Left kidney (tissue), 8 donors: Measurements from ENCODE around the gene DXO. TPM values are rescaled to one million over a fixed set of nuclear protein-coding genes. Genes with fewer than 3 reads are reported as not detected.
"Not testable (repeated sequence)": the region's sequence is repeated elsewhere in the genome, so short reads cannot be mapped to it uniquely, and the experiment has no call there.

ENCODE experiments used
- DNase-seq: peaks from one replicate; pipeline ENCODE4 v3.0.0-alpha.2; 2013
- long read RNA-seq, 8 donors: transcript quantifications; one replicate each; lab custom pipeline, GENCODE V29; 2026
- polyA plus RNA-seq: library from polyadenylated mRNA; unstranded; fragments of 120-200 nt; gene quantifications from one replicate; pipeline ENCODE4 v1.2.1, GENCODE V29; 2013; ENCODE audit not compliant: insufficient read length

DXO gene
- polyA plus RNA-seq, result 29.4 TPM
- long read RNA-seq, donor 1, partial matches to known transcripts, result 0 of 7 reads
- long read RNA-seq, donor 1, other reads (novel, unspliced or antisense), result 0 of 7 reads
- long read RNA-seq, donor 2, partial matches to known transcripts, result 21 of 39 reads
- long read RNA-seq, donor 2, other reads (novel, unspliced or antisense), result 12 of 39 reads
- long read RNA-seq, donor 3, partial matches to known transcripts, result 9 of 21 reads
- long read RNA-seq, donor 3, other reads (novel, unspliced or antisense), result 5 of 21 reads
- long read RNA-seq, donor 4, result 0 reads
- long read RNA-seq, donor 5, partial matches to known transcripts, result 5 of 8 reads
- long read RNA-seq, donor 5, other reads (novel, unspliced or antisense), result 0 of 8 reads
- long read RNA-seq, donor 6, transcript DXO-201 (7 exons, 1,628 nt), result major isoform, 9 of 12 reads
- long read RNA-seq, donor 6, partial matches to known transcripts, result 0 of 12 reads
- long read RNA-seq, donor 6, other reads (novel, unspliced or antisense), result 0 of 12 reads
- long read RNA-seq, donor 7, transcript DXO-201 (7 exons, 1,628 nt), result major isoform, 7 of 18 reads
- long read RNA-seq, donor 7, partial matches to known transcripts, result 5 of 18 reads
- long read RNA-seq, donor 7, other reads (novel, unspliced or antisense), result 0 of 18 reads
- long read RNA-seq, donor 8, partial matches to known transcripts, result 0 of 3 reads
- long read RNA-seq, donor 8, other reads (novel, unspliced or antisense), result 0 of 3 reads

DNA sequence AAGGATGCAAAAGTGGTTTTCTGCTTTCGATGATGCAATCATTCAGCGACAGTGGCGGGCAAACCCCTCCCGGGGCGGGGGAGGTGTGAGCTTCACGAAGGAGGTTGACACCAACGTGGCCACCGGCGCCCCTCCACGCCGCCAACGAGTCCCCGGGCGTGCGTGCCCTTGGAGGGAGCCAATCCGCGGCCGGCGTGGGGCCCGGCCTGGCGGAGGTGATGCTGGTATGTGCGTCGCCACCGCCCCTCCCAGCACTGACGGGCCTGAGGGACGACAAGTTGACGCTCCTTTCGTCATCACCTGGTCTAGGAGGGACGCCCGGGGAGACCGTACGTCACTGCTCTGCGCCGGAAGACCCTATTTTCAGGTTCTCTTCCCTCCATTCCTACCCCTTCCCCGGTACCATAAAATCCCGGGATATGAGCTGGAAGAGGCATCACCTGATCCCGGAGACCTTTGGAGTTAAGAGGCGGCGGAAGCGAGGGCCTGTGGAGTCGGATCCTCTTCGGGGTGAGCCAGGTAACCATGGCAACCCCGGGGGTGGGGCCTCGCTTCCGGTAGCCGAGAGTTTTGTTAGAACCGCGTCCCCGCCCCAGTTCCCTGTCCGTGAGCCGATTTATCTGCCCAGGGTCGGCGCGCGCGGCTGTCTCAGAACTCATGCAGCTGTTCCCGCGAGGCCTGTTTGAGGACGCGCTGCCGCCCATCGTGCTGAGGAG, at the start of gene DXO:
DXO (minus strand) TSS at position 146 of the 716 bp plus-strand sequence. CDS start 463 bp downstream, outside the sequence.
- DNase-seq, result peak; percentile 97

DNA sequence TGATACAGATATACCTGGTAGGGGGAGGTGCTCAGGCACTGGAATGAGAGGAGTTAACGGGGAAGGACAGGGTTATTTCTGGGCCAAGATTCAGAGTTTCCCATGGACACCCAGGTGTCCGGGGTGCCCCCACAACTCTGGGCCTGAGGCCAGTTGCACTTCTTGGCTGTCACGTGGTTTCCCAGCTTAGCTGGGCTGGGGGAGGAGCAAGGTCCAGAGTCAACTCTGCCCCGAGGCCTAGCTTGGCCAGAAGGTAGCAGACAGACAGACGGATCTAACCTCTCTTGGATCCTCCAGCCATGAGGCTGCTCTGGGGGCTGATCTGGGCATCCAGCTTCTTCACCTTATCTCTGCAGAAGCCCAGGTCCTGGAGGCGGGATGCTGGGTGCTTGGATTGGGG, 42.6 kb upstream of the DXO start, which contains the start of gene C4B:
C4B (plus strand) TSS at position 249 of the 400 bp plus-strand sequence; CDS start at position 300, 51 bp downstream.
- DNase-seq, result not testable (repeated sequence)

DNA sequence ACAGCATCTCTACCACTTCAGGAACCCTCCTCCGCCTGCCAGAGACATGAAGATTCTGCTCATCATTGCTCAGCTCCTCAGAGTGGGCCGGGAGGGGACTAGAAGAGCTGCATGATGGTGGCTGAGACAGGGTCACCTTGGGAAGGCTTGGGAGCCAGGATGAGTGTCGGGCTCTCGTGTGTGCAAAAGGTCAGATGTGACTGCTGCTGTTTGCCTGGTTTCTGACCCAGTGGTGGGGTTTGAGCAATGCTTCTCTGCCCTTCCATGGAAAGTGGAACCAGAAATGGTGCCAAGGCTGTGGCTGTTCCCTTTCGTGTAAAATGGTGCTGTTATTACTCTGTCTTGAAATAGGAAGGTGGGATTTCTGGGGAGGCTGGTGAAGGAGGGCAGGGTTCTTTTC, 41.8 kb upstream of the DXO start:
- DNase-seq, result not testable (repeated sequence)

DNA sequence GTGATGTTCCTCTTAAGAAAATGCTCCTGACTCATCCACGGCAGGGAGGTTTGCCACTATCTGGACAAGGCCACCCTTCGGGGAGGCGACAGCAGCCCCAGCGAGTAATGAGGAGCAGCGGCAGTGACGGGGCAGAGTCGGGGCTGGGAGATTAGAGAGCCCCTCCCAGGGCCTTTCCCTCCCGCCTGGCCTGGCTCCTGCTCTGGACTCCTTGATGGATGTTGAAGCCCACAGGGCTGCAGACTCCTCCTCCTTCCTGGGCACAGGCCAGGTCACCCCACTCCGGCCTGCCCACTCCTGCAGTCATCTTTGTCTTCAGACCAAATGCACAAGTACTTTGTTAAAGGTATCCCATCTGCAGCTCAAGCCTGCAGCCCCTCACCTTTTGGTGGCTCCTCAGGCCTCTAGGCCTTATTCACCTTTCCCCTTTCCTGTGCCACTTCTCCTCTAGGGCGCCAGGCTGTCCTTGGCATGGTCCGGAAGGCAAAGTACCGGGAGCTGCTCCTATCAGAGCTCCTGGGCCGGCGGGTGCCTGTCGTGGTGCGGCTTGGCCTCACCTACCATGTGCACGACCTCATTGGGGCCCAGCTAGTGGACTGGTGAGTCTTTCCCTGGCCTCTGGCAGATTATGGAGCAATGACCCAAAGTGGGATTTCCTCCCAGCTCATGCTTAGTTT, 41.1 kb upstream of the DXO start:
- not testable (repeated sequence) for DNase-seq

- DNase-seq, result not testable (repeated sequence)
Measured at GRCh38 chr6:32010856-32011530, 39.1 kb upstream of the DXO start.

DNA sequence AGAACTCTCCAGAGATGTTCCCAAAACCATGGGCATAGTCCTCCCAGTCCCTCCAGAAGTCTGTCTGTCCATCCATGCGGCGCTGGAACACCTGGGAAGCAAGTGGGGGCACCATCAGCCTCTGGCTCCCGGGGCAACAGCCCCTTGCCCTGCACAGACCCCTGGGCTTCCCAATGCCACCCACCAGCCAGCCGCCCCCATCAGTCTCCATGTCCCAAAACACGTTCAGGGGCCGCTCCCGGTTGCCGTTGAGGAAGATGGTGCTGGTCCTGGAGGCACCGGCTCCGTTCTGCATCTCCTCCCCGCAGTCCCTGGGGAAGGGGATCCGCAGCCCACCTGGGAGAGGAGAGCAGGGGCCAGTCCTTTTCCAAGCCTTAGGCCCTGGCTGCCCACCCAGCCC, 37.6 kb upstream of the DXO start:
- not testable (repeated sequence) for DNase-seq

- not testable (repeated sequence) for DNase-seq
Measured at GRCh38 chr6:32008616-32009015, 36.7 kb upstream of the DXO start.

DNA sequence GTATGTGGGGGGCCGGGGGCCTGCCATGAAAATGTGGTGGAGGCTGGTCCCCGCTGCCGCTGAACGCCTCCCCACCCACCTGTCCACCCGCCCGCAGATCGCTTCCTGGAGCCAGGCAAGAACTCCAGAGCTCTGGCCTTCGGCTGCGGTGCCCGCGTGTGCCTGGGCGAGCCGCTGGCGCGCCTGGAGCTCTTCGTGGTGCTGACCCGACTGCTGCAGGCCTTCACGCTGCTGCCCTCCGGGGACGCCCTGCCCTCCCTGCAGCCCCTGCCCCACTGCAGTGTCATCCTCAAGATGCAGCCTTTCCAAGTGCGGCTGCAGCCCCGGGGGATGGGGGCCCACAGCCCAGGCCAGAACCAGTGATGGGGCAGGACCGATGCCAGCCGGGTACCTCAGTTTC, 36.1 kb upstream of the DXO start:
- DNase-seq, result not testable (repeated sequence)

GRCh38 chr6:32007086-32007485, 35.1 kb upstream of the DXO start:
- not testable (repeated sequence) for DNase-seq

DNA sequence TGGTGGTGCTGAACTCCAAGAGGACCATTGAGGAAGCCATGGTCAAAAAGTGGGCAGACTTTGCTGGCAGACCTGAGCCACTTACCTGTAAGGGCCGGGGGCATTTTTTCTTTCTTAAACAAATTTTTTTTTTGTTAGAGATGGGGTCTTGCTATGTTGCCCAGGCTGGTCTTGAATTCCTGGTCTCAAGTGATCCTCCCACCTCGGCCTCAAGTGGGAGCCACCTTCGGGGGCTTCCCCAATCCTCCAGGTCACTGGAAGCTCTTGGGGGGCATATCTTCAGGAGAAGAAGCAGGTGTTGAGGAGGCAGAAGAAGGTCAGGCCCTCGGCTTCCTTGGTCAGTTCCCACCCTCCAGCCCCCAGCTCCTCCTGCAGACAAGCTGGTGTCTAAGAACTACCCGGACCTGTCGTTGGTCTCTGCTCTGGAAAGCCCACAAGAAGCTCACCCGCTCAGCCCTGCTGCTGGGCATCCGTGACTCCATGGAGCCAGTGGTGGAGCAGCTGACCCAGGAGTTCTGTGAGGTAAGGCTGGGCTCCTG, 34.1 kb upstream of the DXO start:
- not testable (repeated sequence) for DNase-seq

DNA sequence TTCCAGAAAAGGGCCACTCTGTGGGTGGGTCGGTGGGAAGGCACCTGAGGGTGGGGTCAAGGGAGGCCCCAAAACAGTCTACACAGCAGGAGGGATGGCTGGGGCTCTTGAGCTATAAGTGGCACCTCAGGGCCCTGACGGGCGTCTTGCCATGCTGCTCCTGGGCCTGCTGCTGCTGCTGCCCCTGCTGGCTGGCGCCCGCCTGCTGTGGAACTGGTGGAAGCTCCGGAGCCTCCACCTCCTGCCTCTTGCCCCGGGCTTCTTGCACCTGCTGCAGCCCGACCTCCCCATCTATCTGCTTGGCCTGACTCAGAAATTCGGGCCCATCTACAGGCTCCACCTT, 33.6 kb upstream of the DXO start:
- DNase-seq, result not testable (repeated sequence)

DNA sequence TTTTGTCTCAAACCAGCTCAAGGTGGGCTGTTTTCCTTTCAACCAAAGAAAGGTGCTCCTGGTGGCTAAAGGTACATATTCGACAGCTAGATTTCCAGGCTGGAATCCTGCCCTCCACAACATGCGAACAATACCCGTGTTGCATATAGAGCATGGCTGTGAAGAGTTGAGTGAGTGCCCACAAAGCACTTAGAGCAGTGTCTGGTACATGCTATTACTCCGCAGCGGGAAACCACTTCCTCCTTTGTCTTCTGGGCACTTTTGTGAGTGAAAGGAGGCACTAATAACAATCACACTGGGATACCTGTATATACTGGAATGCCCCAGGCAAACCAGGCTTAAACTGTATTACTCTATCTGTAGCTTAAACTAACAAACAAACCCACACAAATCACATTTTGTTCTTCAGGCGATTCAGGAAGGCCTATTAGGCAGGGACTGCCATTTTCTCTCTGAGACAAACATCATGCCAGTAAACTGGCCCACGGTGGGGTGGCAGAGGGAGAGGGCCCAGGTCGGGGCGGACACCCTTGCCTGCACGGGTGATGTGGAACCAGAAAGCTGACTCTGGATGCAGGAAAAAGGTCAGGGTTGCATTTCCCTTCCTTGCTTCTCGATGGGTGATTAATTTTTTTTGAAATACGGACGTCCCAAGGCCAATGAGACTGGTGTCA, 33.1 kb upstream of the DXO start:
- DNase-seq, result not testable (repeated sequence)

GRCh38 chr6:32004393-32004792, 32.5 kb upstream of the DXO start:
- DNase-seq, result not testable (repeated sequence)

DNA sequence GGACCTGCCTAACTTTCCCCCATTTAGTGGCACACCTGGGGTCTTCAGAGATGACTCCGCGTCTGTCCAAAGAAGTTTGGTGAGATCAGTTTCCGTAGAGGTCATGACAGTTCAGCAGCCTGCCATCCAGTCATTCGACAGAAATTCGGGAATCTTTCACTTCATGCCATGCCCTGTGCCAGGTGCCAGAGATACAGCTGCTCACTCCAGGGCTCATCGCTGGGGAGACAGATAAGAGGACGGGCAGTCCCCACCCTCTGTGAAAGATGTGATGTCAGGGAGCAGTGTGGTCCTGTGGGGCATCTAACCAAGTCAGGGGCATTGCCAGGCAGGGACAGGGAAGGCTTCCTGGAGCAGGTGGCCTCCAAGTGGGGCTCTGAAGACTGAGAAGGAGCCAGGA, 31.4 kb upstream of the DXO start:
- not testable (repeated sequence) for DNase-seq

DNA sequence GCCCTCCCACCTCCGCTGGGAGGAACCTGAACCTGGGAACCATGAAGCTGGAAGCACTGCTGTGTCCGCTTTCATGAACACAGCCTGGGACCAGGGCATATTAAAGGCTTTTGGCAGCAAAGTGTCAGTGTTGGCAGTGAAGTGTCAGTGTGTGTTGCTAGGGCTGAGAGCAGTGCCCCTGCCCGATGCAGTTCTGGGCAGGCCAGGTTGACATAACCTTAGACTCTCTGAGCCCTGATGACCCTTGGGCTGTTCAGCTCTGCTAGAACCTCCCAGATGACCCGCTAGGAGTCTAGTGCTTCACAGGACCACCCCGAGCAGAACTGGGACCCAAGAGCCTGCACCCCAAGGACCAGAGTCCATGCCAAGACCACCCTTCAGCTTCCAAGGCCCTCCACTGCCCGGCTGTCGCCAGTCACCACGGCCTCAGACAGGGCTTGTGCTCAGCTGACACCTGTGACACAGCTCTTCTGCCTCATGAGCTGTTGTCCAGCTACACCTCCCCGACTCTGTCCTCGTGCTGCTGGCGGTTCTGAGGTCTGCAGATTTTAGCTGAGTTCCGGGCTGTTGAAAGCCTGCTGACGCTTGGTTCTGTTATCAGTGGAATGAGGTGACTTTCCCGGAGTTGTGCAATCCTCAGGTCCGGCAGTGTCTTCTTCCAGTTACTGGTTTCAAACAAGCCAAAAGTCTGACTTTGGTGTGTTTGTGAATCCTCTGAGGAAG, 30.8 kb upstream of the DXO start:
- not testable (repeated sequence) for DNase-seq

DNA sequence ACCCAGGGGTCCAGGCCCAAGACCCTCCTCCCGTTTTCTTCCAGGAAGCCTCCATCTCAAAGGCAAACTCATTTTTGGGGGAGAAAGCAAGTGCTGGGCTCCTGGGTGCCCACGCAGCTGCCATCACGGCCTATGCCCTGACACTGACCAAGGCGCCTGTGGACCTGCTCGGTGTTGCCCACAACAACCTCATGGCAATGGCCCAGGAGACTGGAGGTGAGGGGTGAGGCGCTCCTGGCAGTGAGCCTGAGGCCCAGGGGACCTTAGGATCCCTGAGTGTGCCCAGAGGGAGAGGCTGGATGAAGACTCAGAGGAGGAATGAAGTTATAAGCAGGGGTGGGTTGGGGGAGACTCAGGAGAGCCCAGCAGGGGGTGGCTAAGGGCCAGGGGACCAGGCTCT, 24.4 kb upstream of the DXO start:
- not testable (repeated sequence) for DNase-seq

- DNase-seq, result not testable (repeated sequence)
Measured at GRCh38 chr6:31994421-31994820, 22.5 kb upstream of the DXO start.

GRCh38 chr6:31989363-31989762, 17.4 kb upstream of the DXO start:
- not testable (repeated sequence) for DNase-seq

GRCh38 chr6:31981744-31982143, 9.8 kb upstream of the DXO start, which contains the start of gene C4A:
TSS of gene C4A (plus strand) at chr6:31982057. CDS start at chr6:31982108, 51 bp downstream.
- not testable (repeated sequence) for DNase-seq
